Neural cell (in vitro differentiated cells): ENCODE results near the gene SH3RF1.

Experiments used
- EP300 ChIP-seq: fragments of 450-650 bp; conservative IDR thresholded peaks from 2 replicates; pipeline ENCODE4 v1.6.1; 2014; ENCODE audit warnings: antibody characterized with exemption, mild to moderate bottlenecking, moderate library complexity; ENCODE audit not compliant: poor library complexity, severe bottlenecking
- EZH2 ChIP-seq: fragments of 200-600, 300-800 bp; shearing (Covaris generic), sonication (generic); IDR thresholded peaks from 2 replicates; pipeline ENCODE4 v1.6.1; 2014; ENCODE audit warnings: antibody characterized with exemption, low read length, borderline replicate concordance, mild to moderate bottlenecking; ENCODE audit not compliant: insufficient read depth, poor library complexity, severe bottlenecking
- MXI1 ChIP-seq: fragments of 450-650 bp; conservative IDR thresholded peaks from 2 replicates; pipeline ENCODE4 v1.6.1; 2014; ENCODE audit warnings: antibody characterized with exemption, mild to moderate bottlenecking; ENCODE audit not compliant: poor library complexity, severe bottlenecking
- POLR2AphosphoS5 ChIP-seq: IDR thresholded peaks from 2 replicates; pipeline ENCODE4 v1.6.1; 2012
- RAD21 ChIP-seq: fragments of 450-650 bp; conservative IDR thresholded peaks from 2 replicates; pipeline ENCODE4 v1.6.1; 2014; ENCODE audit warnings: antibody characterized with exemption, mild to moderate bottlenecking, moderate library complexity
- SMC3 ChIP-seq: fragments of 450-650 bp; conservative IDR thresholded peaks from 2 replicates; pipeline ENCODE4 v1.6.1; 2014; ENCODE audit warnings: antibody characterized with exemption, mild to moderate bottlenecking, moderate library complexity; ENCODE audit not compliant: poor library complexity
- TF ChIP-seq, protein P1 (sequence below): fragments of 450-650 bp; IDR thresholded peaks from 2 replicates; pipeline ENCODE4 v1.5.1; 2014; ENCODE audit warnings: antibody characterized with exemption, mild to moderate bottlenecking, moderate library complexity; ENCODE audit not compliant: poor library complexity, severe bottlenecking
- TF ChIP-seq, protein P2 (sequence below): IDR thresholded peaks from 2 replicates; pipeline ENCODE4 v1.6.1; 2012; ENCODE audit warnings: borderline replicate concordance

DNA sequence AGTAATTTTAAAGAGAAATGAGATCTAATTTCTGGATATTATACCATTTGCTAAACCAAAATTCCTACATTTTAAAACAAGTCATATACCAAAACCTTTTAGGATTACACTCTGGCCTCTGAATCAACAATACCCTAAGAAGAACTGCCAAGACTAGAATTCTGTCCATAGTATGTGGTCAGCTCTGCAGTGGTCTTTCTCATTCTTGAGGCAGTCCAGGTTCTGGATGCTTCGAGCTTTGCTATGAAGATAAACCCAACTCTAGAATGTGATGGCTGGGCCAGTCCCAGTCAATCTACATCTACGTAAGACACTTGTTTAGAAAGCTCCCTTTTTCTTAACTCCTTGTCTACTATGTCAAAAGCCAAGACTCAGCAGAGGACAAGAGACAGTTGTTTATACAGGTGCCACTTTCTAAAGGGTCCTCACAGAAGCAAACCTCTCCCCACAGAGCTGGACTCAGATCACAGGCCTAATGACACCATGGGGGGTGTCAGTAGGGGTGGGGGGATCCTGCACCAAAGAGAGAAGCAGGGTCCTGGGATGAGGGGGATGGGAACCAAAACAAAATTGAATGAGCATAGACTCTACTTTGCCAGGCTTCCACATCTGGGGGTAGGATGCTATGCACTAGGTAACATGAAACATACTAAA is 63.2 kb downstream of the SH3RF1 start:
- TF ChIP-seq, protein P1, sequence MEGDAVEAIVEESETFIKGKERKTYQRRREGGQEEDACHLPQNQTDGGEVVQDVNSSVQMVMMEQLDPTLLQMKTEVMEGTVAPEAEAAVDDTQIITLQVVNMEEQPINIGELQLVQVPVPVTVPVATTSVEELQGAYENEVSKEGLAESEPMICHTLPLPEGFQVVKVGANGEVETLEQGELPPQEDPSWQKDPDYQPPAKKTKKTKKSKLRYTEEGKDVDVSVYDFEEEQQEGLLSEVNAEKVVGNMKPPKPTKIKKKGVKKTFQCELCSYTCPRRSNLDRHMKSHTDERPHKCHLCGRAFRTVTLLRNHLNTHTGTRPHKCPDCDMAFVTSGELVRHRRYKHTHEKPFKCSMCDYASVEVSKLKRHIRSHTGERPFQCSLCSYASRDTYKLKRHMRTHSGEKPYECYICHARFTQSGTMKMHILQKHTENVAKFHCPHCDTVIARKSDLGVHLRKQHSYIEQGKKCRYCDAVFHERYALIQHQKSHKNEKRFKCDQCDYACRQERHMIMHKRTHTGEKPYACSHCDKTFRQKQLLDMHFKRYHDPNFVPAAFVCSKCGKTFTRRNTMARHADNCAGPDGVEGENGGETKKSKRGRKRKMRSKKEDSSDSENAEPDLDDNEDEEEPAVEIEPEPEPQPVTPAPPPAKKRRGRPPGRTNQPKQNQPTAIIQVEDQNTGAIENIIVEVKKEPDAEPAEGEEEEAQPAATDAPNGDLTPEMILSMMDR: no peak
- TF ChIP-seq POLR2AphosphoS5 (no peak), EZH2 (no peak), RAD21 (no peak), EP300 (no peak), SMC3 (no peak), MXI1 (no peak)
- TF ChIP-seq, protein P2, sequence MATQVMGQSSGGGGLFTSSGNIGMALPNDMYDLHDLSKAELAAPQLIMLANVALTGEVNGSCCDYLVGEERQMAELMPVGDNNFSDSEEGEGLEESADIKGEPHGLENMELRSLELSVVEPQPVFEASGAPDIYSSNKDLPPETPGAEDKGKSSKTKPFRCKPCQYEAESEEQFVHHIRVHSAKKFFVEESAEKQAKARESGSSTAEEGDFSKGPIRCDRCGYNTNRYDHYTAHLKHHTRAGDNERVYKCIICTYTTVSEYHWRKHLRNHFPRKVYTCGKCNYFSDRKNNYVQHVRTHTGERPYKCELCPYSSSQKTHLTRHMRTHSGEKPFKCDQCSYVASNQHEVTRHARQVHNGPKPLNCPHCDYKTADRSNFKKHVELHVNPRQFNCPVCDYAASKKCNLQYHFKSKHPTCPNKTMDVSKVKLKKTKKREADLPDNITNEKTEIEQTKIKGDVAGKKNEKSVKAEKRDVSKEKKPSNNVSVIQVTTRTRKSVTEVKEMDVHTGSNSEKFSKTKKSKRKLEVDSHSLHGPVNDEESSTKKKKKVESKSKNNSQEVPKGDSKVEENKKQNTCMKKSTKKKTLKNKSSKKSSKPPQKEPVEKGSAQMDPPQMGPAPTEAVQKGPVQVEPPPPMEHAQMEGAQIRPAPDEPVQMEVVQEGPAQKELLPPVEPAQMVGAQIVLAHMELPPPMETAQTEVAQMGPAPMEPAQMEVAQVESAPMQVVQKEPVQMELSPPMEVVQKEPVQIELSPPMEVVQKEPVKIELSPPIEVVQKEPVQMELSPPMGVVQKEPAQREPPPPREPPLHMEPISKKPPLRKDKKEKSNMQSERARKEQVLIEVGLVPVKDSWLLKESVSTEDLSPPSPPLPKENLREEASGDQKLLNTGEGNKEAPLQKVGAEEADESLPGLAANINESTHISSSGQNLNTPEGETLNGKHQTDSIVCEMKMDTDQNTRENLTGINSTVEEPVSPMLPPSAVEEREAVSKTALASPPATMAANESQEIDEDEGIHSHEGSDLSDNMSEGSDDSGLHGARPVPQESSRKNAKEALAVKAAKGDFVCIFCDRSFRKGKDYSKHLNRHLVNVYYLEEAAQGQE: no peak
